CD14-positive monocyte (primary cell): Measurements from ENCODE around the gene GEN1. TPM values are rescaled to one million over a fixed set of nuclear protein-coding genes. Genes with fewer than 3 reads are reported as not detected.

Experiments
- DNase-seq, 3 donors: peaks; one replicate each; pipeline ENCODE4 v3.0.0-alpha.2; 2011 to 2022
- H2AFZ ChIP-seq: 2 replicates; pipeline ENCODE4 v1.6.0; 2012; ENCODE audit warnings: mild to moderate bottlenecking, low read depth, low read length, inconsistent platforms; ENCODE audit not compliant: insufficient read depth, poor library complexity, severe bottlenecking
- H3K27ac ChIP-seq, 2 donors: 1 replicate in 1 of 2; 2 replicates in 1 of 2; pipeline ENCODE4 v1.5.1; 2012 to 2013; ENCODE audit warnings: low read length in 2 of 2, control low read depth in 1 of 2, inconsistent platforms in 1 of 2, low read depth in 1 of 2, mild to moderate bottlenecking in 1 of 2
- H3K27me3 ChIP-seq, 2 donors: one replicate each; pipeline versions ENCODE4 v1.6.0 to v1.6.1; 2011 to 2013; ENCODE audit warnings: low read length in 2 of 2; ENCODE audit not compliant: control insufficient read depth in 2 of 2, insufficient read depth in 2 of 2
- H3K36me3 ChIP-seq, 2 donors: replicated peaks in 1 of 2; 1 replicate in 1 of 2; 2 replicates in 1 of 2; pipeline versions ENCODE4 v1.5.1 to v1.6.1; 2012 to 2013; ENCODE audit warnings: low read length in 2 of 2, control low read depth in 1 of 2, inconsistent platforms in 1 of 2, mild to moderate bottlenecking in 1 of 2; ENCODE audit not compliant: insufficient read depth in 2 of 2, control insufficient read depth in 1 of 2
- H3K4me1 ChIP-seq, 2 donors: 1 replicate in 1 of 2; 2 replicates in 1 of 2; pipeline versions ENCODE4 v1.5.1 to v1.6.1; 2012 to 2013; ENCODE audit warnings: low read length in 2 of 2, control low read depth in 1 of 2, inconsistent platforms in 1 of 2, mild to moderate bottlenecking in 1 of 2, moderate library complexity in 1 of 2; ENCODE audit not compliant: insufficient read depth in 2 of 2, control insufficient read depth in 1 of 2
- H3K4me2 ChIP-seq: replicated peaks from 2 replicates; pipeline ENCODE3; 2012; ENCODE audit warnings: low read length, moderate library complexity, mild to moderate bottlenecking; ENCODE audit not compliant: poor library complexity, severe bottlenecking; ENCODE audit errors: extremely low read depth
- H3K4me3 ChIP-seq, 3 experiments: fragments of 200-600 bp in 1 of 3; sonication (generic) in 1 of 3; replicated peaks in 1 of 3; 1 replicate in 2 of 3; 2 replicates in 1 of 3; pipeline ENCODE4 v1.5.1; 2011 to 2013; ENCODE audit warnings: low read length in 3 of 3, mild to moderate bottlenecking in 3 of 3, control low read depth in 2 of 3, low read depth in 2 of 3, inconsistent platforms in 1 of 3, moderate library complexity in 1 of 3
- H3K79me2 ChIP-seq: 2 replicates; pipeline ENCODE4 v1.6.0; 2012; ENCODE audit warnings: mild to moderate bottlenecking, control low read depth, inconsistent platforms, low read length, moderate library complexity; ENCODE audit not compliant: insufficient read depth
- H3K9ac ChIP-seq: 2 replicates; pipeline ENCODE4 v1.6.0; 2017; ENCODE audit warnings: low read length, mild to moderate bottlenecking; ENCODE audit not compliant: insufficient read depth, poor library complexity, severe bottlenecking
- H3K9me3 ChIP-seq, 2 donors: replicated peaks in 1 of 2; 1 replicate in 1 of 2; 2 replicates in 1 of 2; pipeline versions ENCODE4 v1.5.1 to v1.6.1; 2012 to 2013; ENCODE audit warnings: low read length in 2 of 2, control low read depth in 1 of 2; ENCODE audit not compliant: control insufficient read depth in 1 of 2, insufficient read depth in 1 of 2
- H4K20me1 ChIP-seq: 2 replicates; pipeline ENCODE4 v1.6.0; 2012; ENCODE audit warnings: mild to moderate bottlenecking, low read length, control low read depth, moderate library complexity; ENCODE audit not compliant: insufficient read depth
- H3K27ac Mint-ChIP-seq, 7 donors: one replicate each; pipeline ENCODE4 v1.8.0; 2020; ENCODE audit warnings: mild to moderate bottlenecking in 7 of 7, mixed read lengths in 7 of 7, moderate library complexity in 6 of 7, inconsistent platforms in 2 of 7
- H3K27me3 Mint-ChIP-seq, 3 donors: one replicate each; pipeline ENCODE4 v1.8.0; 2021 to 2022; ENCODE audit warnings: low read depth in 3 of 3, mild to moderate bottlenecking in 3 of 3, mixed read lengths in 3 of 3, moderate library complexity in 3 of 3, inconsistent platforms in 1 of 3
- H3K36me3 Mint-ChIP-seq, 2 donors: one replicate each; pipeline ENCODE4 v1.8.0; 2020; ENCODE audit warnings: mixed read lengths in 2 of 2, inconsistent platforms in 1 of 2, mild to moderate bottlenecking in 1 of 2
- H3K4me1 Mint-ChIP-seq: one replicate; pipeline ENCODE4 v1.8.0; 2020; ENCODE audit warnings: mild to moderate bottlenecking, mixed read lengths
- H3K4me3 Mint-ChIP-seq, 2 donors: one replicate each; pipeline ENCODE4 v1.8.0; 2020; ENCODE audit warnings: mild to moderate bottlenecking in 2 of 2, mixed read lengths in 2 of 2, moderate library complexity in 1 of 2
- H3K9me3 Mint-ChIP-seq, 7 donors: one replicate each; pipeline ENCODE4 v1.8.0; 2020 to 2022; ENCODE audit warnings: mixed read lengths in 7 of 7, mild to moderate bottlenecking in 6 of 7, moderate library complexity in 6 of 7, inconsistent platforms in 2 of 7
- CTCF ChIP-seq: fragments of 200-600 bp; IDR thresholded peaks from one replicate; pipeline ENCODE4 v1.8.0; 2022; ENCODE audit warnings: antibody characterized with exemption, mild to moderate bottlenecking
- WGBS: methylation state at CpG from one replicate; pipeline ENCODE4 v1.1.5; 2013; ENCODE audit warnings: missing lambda C conversion rate; ENCODE audit not compliant: insufficient coverage; 5-methylcytosine and 5-hydroxymethylcytosine counted together
- intact Hi-C, 2 donors: fragments of 100-400 bp; cut with micrococcal nuclease; formaldehyde crosslinking; loops; one replicate each; pipeline versions ENCODE4 v1.15.0 to v1.15.1; 2023
- polyA plus RNA-seq, 3 donors: library from polyadenylated mRNA; depleted of rRNA in 1 of 3; unstranded in 2 of 3; stranded (reverse) in 1 of 3; fragments of 300-500 nt in 2 of 3; fragments of >200 nt in 1 of 3; fragmentation: Illumina TruSeq in 2 of 3; gene quantifications; 1 replicate in 2 of 3; 2 replicates in 1 of 3; pipeline ENCODE4 v1.2.3, GENCODE V29; 2012 to 2021

The GEN1 gene
- polyA plus RNA-seq, 3 donors: 0.79 to 3.6 (median 0.96) TPM

- Histone ChIP-seq H2AFZ (no peak overlapping the region), H3K27me3 (no peaks in the 10 kb centered on the region), H3K79me2 (no peaks in the 10 kb centered on the region), H4K20me1 (no peaks in the 10 kb centered on the region), H3K36me3 (no peaks in the 10 kb centered on the region), H3K27ac (no peak overlapping the region), H3K4me2 (no peak overlapping the region), H3K4me1 (peaks cover 21 to 27% of the 10 kb centered on the region in 2 donors), H3K4me3 (no peak overlapping the region), H3K9ac (no peak overlapping the region), H3K9me3 (no peaks in the 10 kb centered on the region)
- intact Hi-C loops: no loop called here
- H3K27me3 Mint-ChIP-seq: peaks cover 0 to 3% (median 0%) of the 10 kb centered on the region in 3 donors
- TF ChIP-seq CTCF: no peak
- no peaks in the 10 kb centered on the region for H3K36me3 Mint-ChIP-seq
- 45% methylated on average over 5 of the region's 8 CpGs for WGBS
- H3K4me3 Mint-ChIP-seq: no peak overlapping the region
- H3K9me3 Mint-ChIP-seq: no peaks in the 10 kb centered on the region
- peak overlapping the region in 5 of 7 donors; percentile 23 to 80 (median 30) for H3K27ac Mint-ChIP-seq
- H3K4me1 Mint-ChIP-seq: peaks cover 26% of the 10 kb centered on the region
- no peak for DNase-seq
These were observed 51.9 kb downstream of the GEN1 start for GRCh38 chr2:17805717-17806363.

DNA sequence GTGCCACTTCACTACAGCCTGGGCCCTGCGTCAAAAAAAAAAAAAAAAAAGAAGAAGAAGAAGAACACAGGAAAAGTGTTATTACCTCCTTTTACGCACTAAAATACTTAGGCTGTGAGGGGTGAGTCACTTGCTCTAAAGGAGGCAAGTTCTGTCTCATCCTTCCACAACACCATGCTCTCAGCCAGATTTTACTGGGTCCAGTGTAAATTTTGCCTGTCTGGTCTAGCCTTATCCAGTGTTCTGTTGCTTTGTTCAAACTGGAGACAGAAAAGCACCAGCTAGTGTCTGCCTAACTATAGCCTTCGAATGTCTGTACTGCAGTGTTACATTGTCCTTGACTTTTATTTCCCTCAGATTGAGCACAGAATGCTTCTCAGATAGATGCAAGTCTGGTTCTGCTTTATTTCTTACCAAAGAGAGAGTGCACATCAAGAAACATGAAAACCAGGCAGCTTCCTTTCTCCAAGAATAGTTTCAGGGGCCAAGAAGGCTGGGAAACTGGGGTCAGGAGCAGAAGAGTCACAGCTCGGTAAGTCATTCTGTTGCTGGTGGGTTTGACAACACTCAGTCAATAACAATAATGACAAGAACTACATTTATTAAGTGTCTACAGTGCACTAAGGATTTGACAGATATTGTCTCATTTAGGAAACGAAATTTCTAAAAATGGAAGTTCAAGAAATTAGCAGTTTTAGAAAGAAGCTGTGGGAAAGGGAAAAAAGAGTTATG lies 59.2 kb downstream of the GEN1 start:
- Histone ChIP-seq H3K9ac (no peak overlapping the region), H3K36me3 (no peaks in the 10 kb centered on the region), H4K20me1 (no peaks in the 10 kb centered on the region), H3K4me2 (no peak overlapping the region), H3K4me1 (peaks cover 13 to 16% of the 10 kb centered on the region in 2 donors), H3K27ac (peak overlapping the region in 1 of 2 donors; percentile 33), H2AFZ (peak overlapping the region; percentile 25), H3K79me2 (no peaks in the 10 kb centered on the region), H3K9me3 (no peaks in the 10 kb centered on the region), H3K4me3 (no peak overlapping the region), H3K27me3 (no peaks in the 10 kb centered on the region)
- Mint-ChIP-seq H3K9me3 (peaks cover 0 to 2% (median 0%) of the 10 kb centered on the region in 7 donors), H3K4me1 (peaks cover 16% of the 10 kb centered on the region), H3K27ac (peak overlapping the region in 6 of 7 donors; percentile 14 to 80 (median 68)), H3K4me3 (peak overlapping the region in 1 of 2 donors; percentile 17), H3K27me3 (peaks cover 0 to 3% (median 0%) of the 10 kb centered on the region in 3 donors), H3K36me3 (no peaks in the 10 kb centered on the region)
- 75% methylated on average over 2 of the region's 5 CpGs for WGBS
- TF ChIP-seq CTCF: no peak
- peak in 2 of 3 donors; percentile 30 to 54 for DNase-seq
- intact Hi-C loops: no loop called here
